Stomach (tissue), 19 donors: Measurements from ENCODE around the gene ADNP2. TPM values are rescaled to one million over a fixed set of nuclear protein-coding genes. Genes with fewer than 3 reads are reported as not detected.
A peak's percentile ranks its signal among the peaks of the same experiment; 100 is the strongest.

Source experiments
- DNase-seq, 2 donors: peaks; one replicate each; pipeline versions ENCODE4 v3.0.0 to v3.0.0-alpha.2; 2013 to 2019
- H3K27ac ChIP-seq, 5 donors: fragments of 200-600 bp in 4 of 5; sonication (generic) in 4 of 5; one replicate each; pipeline ENCODE4 v1.5.1; 2013 to 2019; ENCODE audit warnings: mild to moderate bottlenecking in 1 of 5, moderate library complexity in 1 of 5
- H3K27me3 ChIP-seq, 3 donors: fragments of 200-600 bp; sonication (generic); one replicate each; pipeline ENCODE4 v1.5.1; 2017 to 2019; ENCODE audit warnings: mixed run types in 1 of 3
- H3K36me3 ChIP-seq, 4 donors: fragments of 200-600 bp; sonication (generic); 1 replicate in 3 of 4; 2 replicates in 1 of 4; pipeline ENCODE4 v1.5.1; 2016 to 2019
- H3K4me1 ChIP-seq, 4 donors: fragments of 200-600 bp; sonication (generic); one replicate each; pipeline ENCODE4 v1.5.1; 2016 to 2019
- H3K4me3 ChIP-seq, 4 donors: fragments of 200-600 bp; sonication (generic) in 3 of 4; one replicate each; pipeline ENCODE4 v1.5.1; 2016 to 2019; ENCODE audit warnings: mild to moderate bottlenecking in 1 of 4
- H3K9me3 ChIP-seq, 4 donors: fragments of 200-600 bp; sonication (generic); one replicate each; pipeline ENCODE4 v1.5.1; 2016 to 2019
- EP300 ChIP-seq: sonication (generic); formaldehyde crosslinking; IDR thresholded peaks from one replicate; pipeline ENCODE4 v1.6.1; 2017; ENCODE audit warnings: antibody characterized with exemption
- POLR2A ChIP-seq, 4 donors: fragments of 450-650 bp; IDR thresholded peaks; one replicate each; pipeline ENCODE4 v1.6.1; 2016; ENCODE audit warnings: antibody characterized with exemption in 4 of 4, control low read depth in 2 of 4, mild to moderate bottlenecking in 1 of 4, moderate library complexity in 1 of 4
- POLR2AphosphoS5 ChIP-seq, 3 donors: sonication (generic); formaldehyde crosslinking; IDR thresholded peaks; one replicate each; pipeline ENCODE4 v1.6.1; 2016; ENCODE audit warnings: antibody characterized with exemption in 3 of 3
- WGBS, 5 donors: extraction: QIAGEN DNeasy Blood & Tissue Kit in 3 of 5; methylation state at CpG; one replicate each; pipeline versions ENCODE4 v1.1.5 to v1.1.7; 2013 to 2018; 5-methylcytosine and 5-hydroxymethylcytosine counted together
- intact Hi-C: fragments of 100-400 bp; cut with DNase I; formaldehyde crosslinking; loops from one replicate; pipeline ENCODE4 v1.15.1; 2023; ENCODE audit warnings: low total_unique reads
- long read RNA-seq, 10 donors: transcript quantifications; one replicate each; lab custom pipeline, GENCODE V29; 2026
- polyA plus RNA-seq, 3 donors: library from polyadenylated mRNA; stranded (reverse); fragments of 200-250 nt; gene quantifications; one replicate each; pipeline ENCODE4 v1.2.3, GENCODE V29; 2013
- total RNA-seq, 5 donors: library from RNA; depleted of rRNA; stranded (reverse); fragments of >200 nt; gene quantifications; one replicate each; pipeline versions ENCODE4 v1.1.0 to v1.2.3, GENCODE V29; 2014 to 2016
- TF ChIP-seq, protein P1 (sequence below), 7 experiments: fragments of 450-650 bp in 4 of 7; fragments of 200-600 bp in 3 of 7; sonication (generic) in 3 of 7; IDR thresholded peaks; one replicate each; pipeline ENCODE4 v1.5.1; 2016 to 2019; ENCODE audit warnings: antibody characterized with exemption in 7 of 7, control low read depth in 2 of 7, mild to moderate bottlenecking in 1 of 7
- donor health status: healthy with polysubstance abuse.
- donor health status: Bipolar disorder and iron deficiency.
- donor health status: healthy.

ADNP2 gene, protein sequence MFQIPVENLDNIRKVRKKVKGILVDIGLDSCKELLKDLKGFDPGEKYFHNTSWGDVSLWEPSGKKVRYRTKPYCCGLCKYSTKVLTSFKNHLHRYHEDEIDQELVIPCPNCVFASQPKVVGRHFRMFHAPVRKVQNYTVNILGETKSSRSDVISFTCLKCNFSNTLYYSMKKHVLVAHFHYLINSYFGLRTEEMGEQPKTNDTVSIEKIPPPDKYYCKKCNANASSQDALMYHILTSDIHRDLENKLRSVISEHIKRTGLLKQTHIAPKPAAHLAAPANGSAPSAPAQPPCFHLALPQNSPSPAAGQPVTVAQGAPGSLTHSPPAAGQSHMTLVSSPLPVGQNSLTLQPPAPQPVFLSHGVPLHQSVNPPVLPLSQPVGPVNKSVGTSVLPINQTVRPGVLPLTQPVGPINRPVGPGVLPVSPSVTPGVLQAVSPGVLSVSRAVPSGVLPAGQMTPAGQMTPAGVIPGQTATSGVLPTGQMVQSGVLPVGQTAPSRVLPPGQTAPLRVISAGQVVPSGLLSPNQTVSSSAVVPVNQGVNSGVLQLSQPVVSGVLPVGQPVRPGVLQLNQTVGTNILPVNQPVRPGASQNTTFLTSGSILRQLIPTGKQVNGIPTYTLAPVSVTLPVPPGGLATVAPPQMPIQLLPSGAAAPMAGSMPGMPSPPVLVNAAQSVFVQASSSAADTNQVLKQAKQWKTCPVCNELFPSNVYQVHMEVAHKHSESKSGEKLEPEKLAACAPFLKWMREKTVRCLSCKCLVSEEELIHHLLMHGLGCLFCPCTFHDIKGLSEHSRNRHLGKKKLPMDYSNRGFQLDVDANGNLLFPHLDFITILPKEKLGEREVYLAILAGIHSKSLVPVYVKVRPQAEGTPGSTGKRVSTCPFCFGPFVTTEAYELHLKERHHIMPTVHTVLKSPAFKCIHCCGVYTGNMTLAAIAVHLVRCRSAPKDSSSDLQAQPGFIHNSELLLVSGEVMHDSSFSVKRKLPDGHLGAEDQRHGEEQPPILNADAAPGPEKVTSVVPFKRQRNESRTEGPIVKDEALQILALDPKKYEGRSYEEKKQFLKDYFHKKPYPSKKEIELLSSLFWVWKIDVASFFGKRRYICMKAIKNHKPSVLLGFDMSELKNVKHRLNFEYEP
- total RNA-seq = 10 to 100 TPM in 4 of 5 donors, 1 to 10 TPM in 1; 8.1 to 24.6 (median 14.3) TPM
- 1 to 10 TPM; 4.2 to 6.0 (median 5.0) TPM for polyA plus RNA-seq
- long read RNA-seq, donor 1 = 0 reads
- long read RNA-seq, donor 2 = 0 reads
- long read RNA-seq, donor 3, full-length matches to known transcripts = 2 of 2 reads
- long read RNA-seq, donor 3, partial matches to known transcripts = 0 of 2 reads
- long read RNA-seq, donor 3, other reads (novel, unspliced or antisense) = 0 of 2 reads
- long read RNA-seq, donor 4 = 0 reads
- long read RNA-seq, donor 5, full-length matches to known transcripts = 5 of 5 reads
- long read RNA-seq, donor 5, partial matches to known transcripts = 0 of 5 reads
- long read RNA-seq, donor 5, other reads (novel, unspliced or antisense) = 0 of 5 reads
- long read RNA-seq, donor 6, full-length matches to known transcripts = 4 of 4 reads
- long read RNA-seq, donor 6, partial matches to known transcripts = 0 of 4 reads
- long read RNA-seq, donor 6, other reads (novel, unspliced or antisense) = 0 of 4 reads
- long read RNA-seq, donor 7, full-length matches to known transcripts = 6 of 6 reads
- long read RNA-seq, donor 7, partial matches to known transcripts = 0 of 6 reads
- long read RNA-seq, donor 7, other reads (novel, unspliced or antisense) = 0 of 6 reads
- long read RNA-seq, donor 8, full-length matches to known transcripts = 2 of 2 reads
- long read RNA-seq, donor 8, partial matches to known transcripts = 0 of 2 reads
- long read RNA-seq, donor 8, other reads (novel, unspliced or antisense) = 0 of 2 reads
- long read RNA-seq, donor 9 = 0 reads
- long read RNA-seq, donor 10 = 0 reads

DNA sequence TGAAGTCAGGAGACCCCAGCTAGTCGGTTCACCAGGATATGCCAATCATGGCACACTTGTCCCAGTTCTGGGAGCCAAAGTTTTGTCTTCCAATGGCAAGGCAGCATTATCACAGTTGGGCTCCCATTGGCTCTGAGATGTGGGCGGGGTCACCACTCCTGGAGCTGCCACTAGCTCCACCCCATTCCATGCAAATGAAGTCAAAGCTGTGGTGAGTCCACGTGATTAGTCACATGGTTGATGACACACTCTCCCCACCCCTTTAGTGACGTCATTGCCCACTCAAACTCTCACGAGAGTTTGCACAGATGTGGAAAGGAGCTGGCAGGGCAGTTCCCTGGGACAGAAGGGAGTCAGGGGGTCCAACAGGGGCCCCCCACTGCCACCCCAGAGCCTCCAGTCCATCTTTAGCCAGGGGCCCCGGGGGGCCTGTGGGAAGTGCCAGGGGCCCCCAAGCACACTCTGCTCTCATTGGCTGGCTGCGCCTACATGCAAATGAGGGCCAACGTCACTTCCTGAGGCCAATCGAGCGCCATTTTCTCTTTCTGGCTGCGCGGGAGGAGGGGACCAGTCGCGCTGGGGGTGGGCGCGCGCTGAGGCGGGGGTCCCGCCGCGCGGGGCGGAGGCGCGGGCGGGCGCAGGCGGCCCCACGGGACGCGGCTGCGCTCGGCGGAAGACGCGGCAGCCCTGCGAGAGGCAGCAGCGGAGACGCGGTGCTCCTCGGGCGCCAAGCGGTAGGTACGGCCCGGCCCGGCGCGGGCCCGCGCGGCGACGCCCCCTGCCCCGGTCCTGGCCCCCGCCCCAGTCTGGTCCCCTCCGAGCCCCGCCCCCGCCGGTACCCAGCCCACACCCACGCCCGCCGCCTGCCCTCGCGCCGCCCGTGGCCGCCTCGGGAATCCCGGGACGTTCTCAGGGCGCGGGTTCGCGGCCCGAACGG, at the start of gene ADNP2:
Gene ADNP2 (plus strand): TSS at position 524 of the 937 bp plus-strand sequence. CDS start 8,281 bp downstream, outside the sequence.
- TF ChIP-seq POLR2A (IDR thresholded peaks at IDR 0.05) (no peak), EP300 (no peak), POLR2AphosphoS5 (IDR thresholded peaks at IDR 0.05) (peak; percentile 55 to 68 (median 59))
- TF ChIP-seq, protein P1, sequence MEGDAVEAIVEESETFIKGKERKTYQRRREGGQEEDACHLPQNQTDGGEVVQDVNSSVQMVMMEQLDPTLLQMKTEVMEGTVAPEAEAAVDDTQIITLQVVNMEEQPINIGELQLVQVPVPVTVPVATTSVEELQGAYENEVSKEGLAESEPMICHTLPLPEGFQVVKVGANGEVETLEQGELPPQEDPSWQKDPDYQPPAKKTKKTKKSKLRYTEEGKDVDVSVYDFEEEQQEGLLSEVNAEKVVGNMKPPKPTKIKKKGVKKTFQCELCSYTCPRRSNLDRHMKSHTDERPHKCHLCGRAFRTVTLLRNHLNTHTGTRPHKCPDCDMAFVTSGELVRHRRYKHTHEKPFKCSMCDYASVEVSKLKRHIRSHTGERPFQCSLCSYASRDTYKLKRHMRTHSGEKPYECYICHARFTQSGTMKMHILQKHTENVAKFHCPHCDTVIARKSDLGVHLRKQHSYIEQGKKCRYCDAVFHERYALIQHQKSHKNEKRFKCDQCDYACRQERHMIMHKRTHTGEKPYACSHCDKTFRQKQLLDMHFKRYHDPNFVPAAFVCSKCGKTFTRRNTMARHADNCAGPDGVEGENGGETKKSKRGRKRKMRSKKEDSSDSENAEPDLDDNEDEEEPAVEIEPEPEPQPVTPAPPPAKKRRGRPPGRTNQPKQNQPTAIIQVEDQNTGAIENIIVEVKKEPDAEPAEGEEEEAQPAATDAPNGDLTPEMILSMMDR (IDR thresholded peaks at IDR 0.05) = no peak
- H3K27ac ChIP-seq = peak within 1 kb of the TSS; percentile 73 to 94 (median 90)
- no peaks in the 10 kb centered on the region for H3K36me3 ChIP-seq
- DNase-seq = peak; percentile 83 to 95
- peaks cover 19 to 56% (median 30%) of the 10 kb centered on the region in 4 donors for H3K4me1 ChIP-seq
- no peaks in the 10 kb centered on the region for H3K9me3 ChIP-seq
- H3K4me3 ChIP-seq = peak within 1 kb of the TSS; percentile 71 to 95 (median 76)
- WGBS, 5 donors = 2 to 23% (median 6%) methylated on average over 5 to 76 of the region's 76 CpGs
- no peaks in the 10 kb centered on the region for H3K27me3 ChIP-seq
- intact Hi-C loops = no loop called here

DNA sequence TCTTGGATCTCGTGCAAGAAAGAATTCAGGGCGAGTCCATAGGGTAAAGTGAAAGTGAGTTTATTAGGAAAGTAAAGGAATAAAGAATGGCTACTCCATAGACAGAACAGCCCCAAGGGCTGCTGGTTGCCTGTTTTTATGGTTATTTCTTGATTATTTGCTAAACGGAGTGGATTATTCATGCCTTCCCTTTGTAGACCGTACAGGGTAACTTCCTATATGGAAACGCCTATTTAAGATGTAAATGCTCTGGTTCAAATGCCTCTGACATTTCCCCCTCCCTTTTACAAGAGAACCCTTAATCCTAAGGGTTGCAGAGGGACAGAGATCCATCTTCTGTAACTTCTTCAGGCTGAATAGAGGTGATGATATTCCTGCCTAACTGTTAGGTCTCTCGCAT, 49.1 kb upstream of the ADNP2 start:
- WGBS, 5 donors = 79 to 90% (median 89%) methylated on average over 6 of the region's 6 CpGs
- H3K4me3 ChIP-seq = no peak overlapping the region
- no peaks in the 10 kb centered on the region for H3K27me3 ChIP-seq
- no peak overlapping the region for H3K27ac ChIP-seq
- DNase-seq = no peak
- no peaks in the 10 kb centered on the region for H3K4me1 ChIP-seq
- TF ChIP-seq EP300 = no peak
- TF ChIP-seq POLR2AphosphoS5 (IDR thresholded peaks at IDR 0.05) = no peak
- TF ChIP-seq POLR2A (IDR thresholded peaks at IDR 0.05) = no peak
- TF ChIP-seq, protein P1 (IDR thresholded peaks at IDR 0.05) = no peak
- H3K9me3 ChIP-seq = peaks cover 4 to 59% (median 37%) of the 10 kb centered on the region in 4 donors
- no peaks in the 10 kb centered on the region for H3K36me3 ChIP-seq
- intact Hi-C loops = no loop called here

DNA sequence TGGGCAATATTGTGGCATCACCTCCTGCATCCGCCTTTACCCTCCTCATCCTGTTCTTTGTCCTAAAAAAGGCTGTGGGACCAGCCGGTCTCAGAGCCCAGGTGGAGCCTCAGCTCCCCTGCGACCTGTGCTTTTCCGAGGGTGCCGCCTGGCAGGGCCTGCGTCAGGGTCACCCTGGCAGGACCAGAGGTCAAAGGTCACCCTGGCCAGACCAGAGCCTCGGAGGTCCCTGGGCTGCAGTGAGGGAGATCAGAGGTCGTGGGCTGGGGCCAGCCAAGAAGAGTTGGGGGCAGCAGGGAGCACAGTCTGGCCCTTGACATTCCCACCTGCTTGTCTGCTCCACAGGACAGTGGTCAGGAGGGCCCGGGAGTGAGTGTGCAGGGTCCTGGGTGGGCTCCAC, 43.4 kb upstream of the ADNP2 start:
- intact Hi-C loops = no loop called here
- no peaks in the 10 kb centered on the region for H3K4me1 ChIP-seq
- 85 to 88% (median 86%) methylated on average over 8 to 9 of the region's 9 CpGs for WGBS, 5 donors
- no peak for TF ChIP-seq POLR2AphosphoS5 (IDR thresholded peaks at IDR 0.05)
- no peak for TF ChIP-seq EP300
- TF ChIP-seq, protein P1 (IDR thresholded peaks at IDR 0.05) = no peak
- TF ChIP-seq POLR2A (IDR thresholded peaks at IDR 0.05) = no peak
- H3K36me3 ChIP-seq = no peaks in the 10 kb centered on the region
- no peak overlapping the region for H3K27ac ChIP-seq
- no peak for DNase-seq
- no peak overlapping the region for H3K4me3 ChIP-seq
- H3K9me3 ChIP-seq = peaks cover 4 to 14% (median 11%) of the 10 kb centered on the region in 4 donors
- no peaks in the 10 kb centered on the region for H3K27me3 ChIP-seq
